GM08714 (cell line): ENCODE data around the gene TMEM259.

ENCODE experiments used
- H3K4me3 ChIP-seq: fragments of 200-500 bp; sonication (Bioruptor generic); 2 replicates; pipeline ENCODE4 v1.5.1; 2014; ENCODE audit warnings: mild to moderate bottlenecking, low read length, inconsistent platforms
- ZNF274 ChIP-seq: IDR thresholded peaks from 2 replicates; pipeline ENCODE4 v1.6.1; 2012; ENCODE audit warnings: mild to moderate bottlenecking, low read depth, low read length

The TMEM259 gene

DNA sequence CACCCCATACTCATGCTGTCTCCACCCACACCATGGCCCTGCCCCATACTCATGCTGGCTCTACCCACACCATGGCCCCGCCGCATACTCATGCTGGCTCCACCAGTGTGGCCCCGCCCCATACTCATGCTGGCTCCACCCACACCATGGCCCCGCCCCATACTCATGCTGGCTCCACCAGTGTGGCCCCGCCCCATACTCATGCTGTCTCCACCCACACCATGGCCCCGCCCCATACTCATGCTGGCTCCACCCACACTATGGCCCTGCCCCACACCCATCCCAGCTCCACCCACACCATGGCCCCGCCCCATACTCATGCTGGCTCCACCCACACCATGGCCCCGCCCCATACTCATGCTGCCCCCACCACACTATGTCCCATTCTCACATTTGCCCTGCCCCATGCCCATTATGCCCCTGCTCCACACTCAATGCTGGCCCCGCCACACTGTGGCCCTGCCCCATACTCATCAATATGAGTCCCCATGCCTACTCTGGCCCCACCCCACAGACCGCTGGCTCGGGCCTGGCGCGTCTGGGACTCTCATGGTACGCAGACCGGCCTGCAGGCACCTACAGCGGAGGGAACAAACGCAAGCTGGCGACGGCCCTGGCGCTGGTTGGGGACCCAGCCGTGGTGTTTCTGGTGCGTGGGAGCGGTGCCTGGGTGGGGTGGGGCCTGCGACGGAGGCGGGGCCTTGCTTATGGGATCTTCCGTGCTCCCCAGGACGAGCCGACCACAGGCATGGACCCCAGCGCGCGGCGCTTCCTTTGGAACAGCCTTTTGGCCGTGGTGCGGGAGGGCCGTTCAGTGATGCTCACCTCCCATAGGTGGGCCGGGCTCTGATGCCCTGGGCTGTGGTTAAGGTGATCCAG is 42.3 kb upstream of the TMEM259 start:
- H3K4me3 ChIP-seq: no peak overlapping the region
- TF ChIP-seq ZNF274: no peak

DNA sequence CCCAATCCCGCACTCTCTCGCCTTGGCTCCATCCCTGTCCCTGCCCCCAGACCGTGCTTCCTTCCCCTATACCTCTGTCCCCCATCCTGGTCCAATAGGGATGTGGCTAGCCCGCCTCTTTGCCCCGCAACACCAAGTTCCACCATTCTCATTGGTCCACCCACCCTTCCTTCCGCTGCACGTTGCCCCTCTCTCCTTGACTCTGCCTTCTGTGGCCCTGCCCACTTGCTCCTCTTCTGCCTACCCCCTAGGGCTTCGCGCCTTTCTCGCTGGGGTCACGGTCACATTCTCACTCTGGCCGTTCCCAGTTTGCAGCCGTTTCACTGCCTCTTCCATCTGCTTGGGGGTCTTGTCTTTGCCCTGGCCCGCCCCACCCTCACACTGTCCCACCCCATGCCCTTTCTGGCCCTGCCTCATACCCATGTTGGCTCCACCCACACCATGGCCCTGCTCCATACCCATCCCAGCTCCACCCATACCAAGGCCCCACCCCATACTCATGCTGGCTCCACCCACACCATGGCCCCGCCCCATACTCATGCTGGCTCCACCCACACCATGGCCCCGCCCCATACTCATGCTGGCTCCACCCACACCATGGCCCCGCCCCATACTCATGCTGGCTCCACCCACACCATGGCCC is 41.6 kb upstream of the TMEM259 start:
- no peak for TF ChIP-seq ZNF274
- H3K4me3 ChIP-seq: no peak overlapping the region

DNA sequence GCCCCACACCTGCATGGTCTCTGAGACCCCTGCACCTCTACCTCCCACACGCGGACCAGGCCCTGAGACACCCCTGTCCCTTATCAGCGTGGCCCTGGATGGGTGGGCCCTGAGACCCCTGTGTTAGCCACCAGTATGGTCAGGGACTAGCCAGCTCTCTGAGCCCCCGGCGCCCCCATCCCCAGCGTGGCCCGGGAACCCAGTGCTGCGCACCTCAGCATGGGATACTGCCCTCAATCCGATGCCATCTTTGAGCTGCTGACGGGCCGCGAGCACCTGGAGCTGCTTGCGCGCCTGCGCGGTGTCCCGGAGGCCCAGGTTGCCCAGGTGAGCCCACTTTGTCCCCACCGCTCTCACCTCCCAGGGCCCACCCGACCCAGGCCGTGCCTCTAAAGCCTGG is 41.1 kb upstream of the TMEM259 start:
- no peak for TF ChIP-seq ZNF274
- no peak overlapping the region for H3K4me3 ChIP-seq

DNA sequence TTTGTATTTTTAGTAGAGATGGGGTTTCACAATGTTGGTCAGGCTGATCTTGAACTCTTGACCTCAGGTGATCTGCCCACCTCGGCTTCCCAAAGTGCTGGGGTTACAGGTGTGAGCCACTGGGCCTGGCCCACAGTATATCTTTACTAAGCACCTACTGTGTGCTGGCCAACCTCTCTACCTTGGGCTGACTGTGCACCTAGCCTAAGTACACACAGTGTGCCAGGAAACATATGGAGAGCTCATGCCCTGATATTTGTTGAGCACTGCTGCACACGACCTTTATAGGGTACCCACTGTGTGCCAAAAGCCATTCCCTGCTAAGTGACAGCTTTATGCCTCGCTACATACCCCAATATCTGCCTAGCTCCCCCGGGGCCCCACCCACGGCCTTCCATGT is 39.8 kb upstream of the TMEM259 start:
- no peak for TF ChIP-seq ZNF274
- H3K4me3 ChIP-seq: no peak overlapping the region

DNA sequence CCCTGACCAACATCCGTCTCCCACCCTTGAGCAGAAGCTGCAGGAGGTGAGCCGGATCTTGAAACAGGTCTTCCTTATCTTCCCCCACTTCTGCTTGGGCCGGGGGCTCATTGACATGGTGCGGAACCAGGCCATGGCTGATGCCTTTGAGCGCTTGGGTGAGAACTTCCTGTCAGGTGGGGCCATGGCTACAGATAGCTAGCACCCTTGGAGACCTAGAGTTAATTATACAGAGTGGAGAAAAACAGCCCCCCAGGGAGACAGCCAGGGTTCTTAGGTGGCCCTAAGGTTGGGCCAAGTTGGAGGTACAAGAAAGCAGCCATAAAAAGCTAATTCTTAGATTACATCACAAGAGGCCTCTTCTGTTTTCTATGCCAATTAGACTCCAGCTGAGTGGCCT is 37.2 kb upstream of the TMEM259 start:
- TF ChIP-seq ZNF274: no peak
- no peak overlapping the region for H3K4me3 ChIP-seq

DNA sequence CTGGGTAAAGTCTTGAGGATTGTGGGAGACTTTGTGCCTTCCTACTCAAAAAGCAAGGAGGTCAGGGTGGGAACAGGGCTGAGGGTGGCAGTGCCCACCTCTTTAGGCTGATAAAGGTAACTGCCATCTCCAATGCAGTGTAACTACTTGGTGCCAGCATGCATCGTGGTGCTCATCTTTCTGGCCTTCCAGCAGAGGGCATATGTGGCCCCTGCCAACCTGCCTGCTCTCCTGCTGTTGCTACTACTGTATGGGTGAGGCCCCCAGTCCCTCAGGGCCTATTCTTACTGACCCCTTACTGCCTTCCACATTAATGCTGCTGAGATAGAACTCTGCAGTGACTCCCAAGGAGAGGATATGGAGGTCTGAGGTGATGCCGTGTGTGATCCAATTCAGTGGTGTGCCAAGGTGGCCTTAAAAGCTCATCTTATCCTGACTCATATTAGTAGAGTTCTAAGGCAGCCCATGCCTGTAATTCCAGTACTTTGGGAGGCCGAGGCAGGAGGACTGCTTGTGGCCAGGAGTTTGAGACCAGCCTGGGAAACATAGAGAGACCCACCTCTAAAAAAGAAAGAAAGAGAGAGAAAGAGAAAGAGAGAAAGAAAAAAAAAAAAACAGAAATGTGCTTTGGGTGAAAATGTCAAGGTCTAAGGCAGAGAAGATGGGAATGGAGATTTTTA is 36.4 kb upstream of the TMEM259 start:
- no peak for TF ChIP-seq ZNF274
- no peak overlapping the region for H3K4me3 ChIP-seq

DNA sequence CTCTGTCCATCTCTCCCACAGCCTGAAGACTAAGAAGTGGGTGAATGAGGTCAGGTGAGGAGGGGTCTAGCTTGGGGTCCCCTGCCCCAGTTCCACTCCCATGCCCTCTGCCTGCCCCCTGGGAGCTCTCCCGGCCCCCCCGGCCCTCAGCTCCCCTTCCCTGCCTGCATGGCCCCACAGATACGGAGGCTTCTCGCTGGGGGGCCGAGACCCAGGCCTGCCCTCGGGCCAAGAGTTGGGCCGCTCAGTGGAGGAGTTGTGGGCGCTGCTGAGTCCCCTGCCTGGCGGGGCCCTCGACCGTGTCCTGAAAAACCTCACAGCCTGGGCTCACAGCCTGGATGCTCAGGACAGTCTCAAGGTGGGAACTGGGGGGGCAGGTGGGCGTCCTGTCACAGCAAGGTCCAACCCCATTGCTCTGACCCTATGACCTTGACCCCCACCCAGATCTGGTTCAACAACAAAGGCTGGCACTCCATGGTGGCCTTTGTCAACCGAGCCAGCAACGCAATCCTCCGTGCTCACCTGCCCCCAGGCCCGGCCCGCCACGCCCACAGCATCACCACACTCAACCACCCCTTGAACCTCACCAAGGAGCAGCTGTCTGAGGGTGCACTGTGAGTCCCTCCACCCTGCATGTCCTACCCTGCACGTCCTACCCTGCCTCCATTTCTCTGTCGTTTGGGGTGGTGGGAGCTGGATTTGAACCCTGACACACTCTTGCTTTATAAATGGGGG is 35.1 kb upstream of the TMEM259 start:
- no peak overlapping the region for H3K4me3 ChIP-seq
- no peak for TF ChIP-seq ZNF274

DNA sequence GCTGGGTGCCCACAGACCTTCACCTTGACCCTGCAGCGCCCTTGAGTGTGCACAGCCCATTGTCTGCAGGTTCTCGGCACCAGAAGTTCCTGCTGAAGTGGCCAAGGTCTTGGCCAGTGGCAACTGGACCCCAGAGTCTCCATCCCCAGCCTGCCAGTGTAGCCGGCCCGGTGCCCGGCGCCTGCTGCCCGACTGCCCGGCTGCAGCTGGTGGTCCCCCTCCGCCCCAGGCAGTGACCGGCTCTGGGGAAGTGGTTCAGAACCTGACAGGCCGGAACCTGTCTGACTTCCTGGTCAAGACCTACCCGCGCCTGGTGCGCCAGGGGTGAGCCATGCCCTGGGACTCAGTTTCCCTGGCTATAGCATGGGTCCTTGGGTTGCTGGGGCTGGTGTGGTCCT is 34.1 kb upstream of the TMEM259 start:
- no peak for TF ChIP-seq ZNF274
- no peak overlapping the region for H3K4me3 ChIP-seq

DNA sequence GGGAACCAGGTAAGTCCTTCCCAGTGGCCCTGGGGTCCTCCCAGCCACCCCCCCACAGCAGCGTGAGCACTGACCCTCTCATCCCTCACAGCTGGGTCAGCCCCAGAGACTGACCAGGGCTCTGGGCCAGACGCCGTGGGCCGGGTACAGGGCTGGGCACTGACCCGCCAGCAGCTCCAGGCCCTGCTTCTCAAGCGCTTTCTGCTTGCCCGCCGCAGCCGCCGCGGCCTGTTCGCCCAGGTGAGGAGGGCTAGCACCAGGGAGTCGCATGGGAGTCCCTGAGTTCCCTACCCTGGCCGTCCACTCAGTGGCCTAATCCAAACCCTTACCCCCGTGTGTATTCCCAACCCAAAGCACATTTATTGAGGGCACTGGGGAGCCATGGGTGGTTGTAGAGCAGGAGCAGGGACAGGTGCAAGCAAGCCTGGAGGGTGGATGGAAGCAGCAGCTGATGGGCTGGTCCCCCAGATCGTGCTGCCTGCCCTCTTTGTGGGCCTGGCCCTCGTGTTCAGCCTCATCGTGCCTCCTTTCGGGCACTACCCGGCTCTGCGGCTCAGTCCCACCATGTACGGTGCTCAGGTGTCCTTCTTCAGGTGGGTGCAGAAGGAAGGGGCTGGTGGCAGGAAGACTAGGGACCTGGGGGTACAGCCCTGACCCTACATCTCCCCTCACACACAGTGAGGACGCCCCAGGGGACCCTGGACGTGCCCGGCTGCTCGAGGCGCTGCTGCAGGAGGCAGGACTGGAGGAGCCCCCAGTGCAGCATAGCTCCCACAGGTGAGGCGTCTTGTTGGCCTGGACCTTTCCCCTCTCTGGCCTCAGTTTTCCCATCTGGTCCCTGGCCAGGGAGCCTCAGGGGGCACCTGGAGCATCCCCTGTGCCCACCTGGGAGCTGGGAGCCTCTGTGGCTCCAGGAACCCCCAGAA is 33.4 kb upstream of the TMEM259 start:
- H3K4me3 ChIP-seq: no peak overlapping the region
- no peak for TF ChIP-seq ZNF274

DNA sequence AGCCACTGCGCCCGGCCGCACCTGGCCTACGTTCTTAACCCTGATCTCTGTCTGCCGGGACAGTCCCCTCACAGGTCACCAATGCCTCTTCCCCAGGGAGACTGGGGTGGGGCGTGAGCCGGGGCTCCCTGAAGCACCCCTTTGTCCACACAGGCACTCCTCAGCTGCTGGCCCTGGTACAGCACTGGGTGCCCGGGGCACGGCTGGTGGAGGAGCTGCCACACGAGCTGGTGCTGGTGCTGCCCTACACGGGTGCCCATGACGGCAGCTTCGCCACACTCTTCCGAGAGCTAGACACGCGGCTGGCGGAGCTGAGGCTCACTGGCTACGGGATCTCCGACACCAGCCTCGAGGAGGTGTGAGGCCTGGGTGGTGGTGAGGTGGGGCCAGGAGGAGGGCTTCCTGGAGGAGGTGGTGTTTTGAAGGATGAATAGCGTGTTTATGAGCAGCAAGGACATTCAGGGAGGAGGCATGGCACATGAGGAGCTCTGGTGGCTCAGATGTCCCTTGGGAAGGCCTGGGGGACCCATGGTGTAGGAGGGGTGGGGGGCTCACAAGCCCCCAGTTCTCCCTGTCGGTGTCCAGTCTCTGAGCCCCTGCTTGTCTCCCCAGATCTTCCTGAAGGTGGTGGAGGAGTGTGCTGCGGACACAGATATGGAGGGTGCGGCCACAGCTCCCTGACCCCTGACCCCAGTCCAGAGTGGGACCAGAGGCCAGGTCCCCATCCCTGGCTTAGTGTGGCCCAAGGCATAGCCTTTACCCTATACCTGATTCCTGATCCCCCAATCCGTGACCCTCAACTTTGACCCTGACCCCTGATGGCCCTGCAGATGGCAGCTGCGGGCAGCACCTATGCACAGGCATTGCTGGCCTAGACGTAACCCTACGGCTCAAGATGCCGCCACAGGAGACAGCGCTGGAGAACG is 32.5 kb upstream of the TMEM259 start:
- no peak overlapping the region for H3K4me3 ChIP-seq
- no peak for TF ChIP-seq ZNF274

DNA sequence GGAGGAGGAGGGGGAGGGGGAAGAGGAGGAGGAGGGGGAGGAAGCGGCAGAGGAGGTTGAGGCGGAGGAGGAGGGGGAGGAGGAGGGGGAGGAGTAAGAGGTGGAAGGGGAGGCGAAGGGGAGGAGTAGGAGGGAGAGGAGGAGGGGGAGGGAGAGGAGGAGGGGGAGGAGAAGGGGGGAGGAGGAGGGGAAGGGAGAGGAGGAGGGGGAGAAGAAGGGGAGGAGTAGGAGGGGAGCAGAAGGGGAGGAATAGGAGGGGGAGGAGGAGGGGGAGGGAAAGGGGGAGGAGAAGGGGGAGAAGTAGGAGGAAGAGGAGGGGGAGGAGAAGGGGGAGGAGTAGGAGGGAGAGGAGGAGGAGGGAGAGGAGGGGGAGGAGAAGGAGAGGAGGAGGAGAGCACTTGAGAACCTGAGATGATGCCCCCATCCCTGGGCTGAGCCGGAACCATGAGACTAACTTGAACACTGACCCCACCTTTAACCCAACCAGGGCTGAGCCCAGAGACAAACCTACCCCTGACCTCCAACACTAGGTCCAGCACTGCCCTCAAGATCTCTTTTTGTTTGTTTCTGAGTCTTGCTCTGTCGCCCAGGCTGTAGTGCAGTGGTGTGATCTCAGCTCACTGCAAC is 31.5 kb upstream of the TMEM259 start:
- H3K4me3 ChIP-seq: no peak overlapping the region
- TF ChIP-seq ZNF274: no peak

DNA sequence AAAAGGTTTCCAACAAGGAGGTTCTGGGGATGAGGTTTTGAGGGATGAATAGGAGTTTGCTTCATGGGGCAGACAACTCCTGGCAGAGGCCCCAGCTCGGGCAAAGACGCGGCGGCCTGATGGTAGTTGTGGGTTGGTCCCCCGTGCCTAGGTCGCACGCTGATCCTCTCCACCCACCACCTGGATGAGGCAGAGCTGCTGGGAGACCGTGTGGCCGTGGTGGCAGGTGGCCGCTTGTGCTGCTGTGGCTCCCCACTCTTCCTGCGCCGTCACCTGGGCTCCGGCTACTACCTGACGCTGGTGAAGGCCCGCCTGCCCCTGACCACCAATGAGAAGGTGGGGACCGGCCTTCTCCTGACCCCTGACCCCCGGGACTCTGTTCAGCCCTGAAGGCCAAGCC is 30.9 kb upstream of the TMEM259 start:
- TF ChIP-seq ZNF274: no peak
- no peak overlapping the region for H3K4me3 ChIP-seq
